Testis (tissue), 3 donors: ENCODE measurements around the gene CLRN1. TPM values are rescaled to one million over a fixed set of nuclear protein-coding genes. Genes with fewer than 3 reads are reported as not detected.
"Not testable (repeated sequence)": the region's sequence is repeated elsewhere in the genome, so short reads cannot be mapped to it uniquely, and the experiment has no call there.

Source experiments
- DNase-seq: peaks from one replicate; pipeline ENCODE4 v3.0.0-alpha.2; 2019
- H3K27ac ChIP-seq, 2 donors: fragments of 200-600 bp; sonication (generic); one replicate each; pipeline ENCODE4 v1.5.1; 2019
- H3K27me3 ChIP-seq: fragments of 200-600 bp; sonication (generic); one replicate; pipeline ENCODE4 v1.5.1; 2019
- H3K36me3 ChIP-seq: fragments of 200-600 bp; sonication (generic); one replicate; pipeline ENCODE4 v1.5.1; 2017; ENCODE audit warnings: low read depth; ENCODE audit errors: missing control alignments
- H3K4me1 ChIP-seq: fragments of 200-600 bp; sonication (generic); one replicate; pipeline ENCODE4 v1.5.1; 2019
- H3K4me3 ChIP-seq, 2 donors: fragments of 200-600 bp; sonication (generic); one replicate each; pipeline ENCODE4 v1.5.1; 2017 to 2019
- H3K9me3 ChIP-seq: fragments of 200-600 bp; sonication (generic); one replicate; pipeline ENCODE4 v1.5.1; 2017
- CTCF ChIP-seq, 3 experiments: fragments of 450-650 bp in 2 of 3; fragments of 200-600 bp in 1 of 3; sonication (generic) in 1 of 3; IDR thresholded peaks; one replicate each; pipeline ENCODE4 v1.5.1; 2016 to 2019; ENCODE audit warnings: antibody characterized with exemption in 3 of 3, mild to moderate bottlenecking in 2 of 3, moderate library complexity in 1 of 3
- POLR2A ChIP-seq: fragments of 450-650 bp; IDR thresholded peaks from one replicate; pipeline ENCODE4 v1.6.1; 2017; ENCODE audit warnings: antibody characterized with exemption, mild to moderate bottlenecking, moderate library complexity
- WGBS, 2 donors: methylation state at CpG; one replicate each; pipeline ENCODE4 v1.1.5; 2018; 5-methylcytosine and 5-hydroxymethylcytosine counted together
- intact Hi-C: fragments of 100-400 bp; cut with DNase I; formaldehyde crosslinking; loops from one replicate; pipeline ENCODE4 v1.15.1; 2023; ENCODE audit warnings: low total_unique reads
- polyA plus RNA-seq: library from polyadenylated mRNA; stranded (reverse); fragments of 350-450 nt; fragmentation: Illumina TruSeq; extraction: RNeasy Lipid Tissue Mini Kit (QIAGEN cat#74804); gene quantifications from one replicate; pipeline ENCODE4 v1.2.3, GENCODE V29; 2014; ENCODE audit warnings: low read depth, low replicate concordance; ENCODE audit not compliant: insufficient read depth
- total RNA-seq, 2 donors: library from RNA; depleted of rRNA; stranded (reverse); fragments of >200 nt; gene quantifications; one replicate each; pipeline ENCODE4 v1.2.3, GENCODE V29; 2016

CLRN1 gene
- total and polyA plus RNA-seq, 3 donors from 2014 or later, result 0.38 to 0.79 (median 0.43) TPM

DNA sequence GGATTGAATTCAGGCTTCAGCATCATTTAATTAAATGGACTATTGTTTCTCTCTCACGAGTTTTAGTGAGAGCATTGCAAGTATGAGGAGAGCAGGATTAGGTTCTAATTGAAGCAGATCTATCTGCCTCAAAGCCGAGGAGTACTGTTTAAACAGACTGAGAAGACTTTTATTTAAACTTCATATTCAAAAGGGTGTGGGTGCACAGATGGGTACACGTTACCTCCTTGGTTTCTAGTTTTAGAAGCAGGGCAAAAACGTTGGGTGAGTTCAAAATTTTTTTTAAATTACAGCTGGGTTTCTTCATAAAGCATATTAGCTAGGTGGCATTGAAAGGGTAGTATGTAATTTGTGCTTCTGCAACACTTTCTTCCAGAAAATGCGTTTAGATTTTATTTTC, 26.5 kb upstream of the CLRN1 start:
- 62 to 68% methylated on average over 5 of the region's 5 CpGs for WGBS, 2 donors
- no peak overlapping the region for H3K4me3 ChIP-seq
- no peak for TF ChIP-seq POLR2A
- no peak for TF ChIP-seq CTCF (IDR thresholded peaks at IDR 0.05)
- H3K27ac ChIP-seq, result no peak overlapping the region
- DNase-seq, result no peak
- H3K27me3 ChIP-seq, result no peaks in the 10 kb centered on the region
- intact Hi-C loops, result no loop called here
- H3K36me3 ChIP-seq, result no peaks in the 10 kb centered on the region
- H3K4me1 ChIP-seq, result peaks cover 3% of the 10 kb centered on the region
- H3K9me3 ChIP-seq, result no peaks in the 10 kb centered on the region

DNA sequence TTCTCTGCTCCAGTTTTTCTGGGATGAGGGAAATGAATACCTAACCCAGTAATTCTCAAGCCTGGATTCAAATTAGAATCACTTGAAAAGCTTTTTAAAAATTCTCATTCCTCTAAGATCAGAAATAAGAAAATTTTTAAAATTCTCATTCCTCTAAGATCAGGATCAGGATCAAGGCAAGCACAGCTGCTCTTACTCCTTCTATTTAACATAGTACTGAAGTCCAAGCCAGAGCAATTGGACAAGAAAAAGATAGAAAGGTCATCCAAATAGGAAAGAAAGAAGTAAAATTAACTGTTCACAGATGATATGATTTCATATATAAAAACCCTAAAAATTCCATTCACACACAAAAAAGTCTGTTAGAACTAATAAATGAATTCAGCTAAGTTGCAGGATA, 24.2 kb upstream of the CLRN1 start:
- intact Hi-C loops, result no loop called here
- Histone ChIP-seq H3K4me1 (no peaks in the 10 kb centered on the region), H3K36me3 (no peaks in the 10 kb centered on the region), H3K4me3 (no peak overlapping the region), H3K27me3 (no peaks in the 10 kb centered on the region), H3K27ac (no peak overlapping the region), H3K9me3 (no peaks in the 10 kb centered on the region)
- DNase-seq, result no peak
- TF ChIP-seq POLR2A (no peak), CTCF (IDR thresholded peaks at IDR 0.05) (no peak)

GRCh38 chr3:150995510-150995909, 23.0 kb upstream of the CLRN1 start:
- Histone ChIP-seq H3K4me1 (no peaks in the 10 kb centered on the region), H3K27ac (no peak overlapping the region), H3K36me3 (no peaks in the 10 kb centered on the region), H3K9me3 (no peaks in the 10 kb centered on the region), H3K4me3 (no peak overlapping the region), H3K27me3 (no peaks in the 10 kb centered on the region)
- DNase-seq, result no peak
- TF ChIP-seq POLR2A (no peak), CTCF (IDR thresholded peaks at IDR 0.05) (no peak)
- intact Hi-C loops, result no loop called here

GRCh38 chr3:150989208-150989607, 16.7 kb upstream of the CLRN1 start:
- intact Hi-C loops, result no loop called here
- Histone ChIP-seq H3K27ac (no peak overlapping the region), H3K4me3 (no peak overlapping the region), H3K36me3 (no peaks in the 10 kb centered on the region), H3K9me3 (no peaks in the 10 kb centered on the region), H3K4me1 (no peaks in the 10 kb centered on the region), H3K27me3 (no peaks in the 10 kb centered on the region)
- TF ChIP-seq CTCF (IDR thresholded peaks at IDR 0.05), result no peak
- no peak for TF ChIP-seq POLR2A
- 92 to 100% methylated on average over 2 of the region's 2 CpGs for WGBS, 2 donors
- no peak for DNase-seq

DNA sequence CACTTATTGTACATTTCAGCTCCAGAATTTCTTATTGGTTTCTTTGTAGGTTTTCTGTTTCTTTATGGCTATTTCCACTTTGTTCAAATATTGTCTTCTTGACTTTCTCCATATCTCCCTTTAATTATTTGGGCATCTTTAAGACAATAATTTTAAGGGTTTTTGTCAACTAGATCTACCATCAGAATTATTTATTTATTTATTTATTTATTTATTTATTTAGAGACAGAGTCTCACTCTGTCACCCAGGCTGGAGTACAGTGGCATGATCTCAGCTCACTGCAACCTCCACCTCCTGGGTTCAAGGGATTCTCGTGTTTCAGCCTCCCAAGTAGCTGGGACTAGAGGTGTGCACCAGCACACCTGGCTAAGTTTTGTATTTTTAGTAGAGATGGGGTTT, 15.9 kb upstream of the CLRN1 start:
- DNase-seq, intact Hi-C loops, H3K27ac ChIP-seq, H3K4me3 ChIP-seq, H3K27me3 ChIP-seq, H3K36me3 ChIP-seq, H3K9me3 ChIP-seq, H3K4me1 ChIP-seq: not testable (repeated sequence)
- 92 to 96% methylated on average over 1 of the region's 1 CpG for WGBS, 2 donors

DNA sequence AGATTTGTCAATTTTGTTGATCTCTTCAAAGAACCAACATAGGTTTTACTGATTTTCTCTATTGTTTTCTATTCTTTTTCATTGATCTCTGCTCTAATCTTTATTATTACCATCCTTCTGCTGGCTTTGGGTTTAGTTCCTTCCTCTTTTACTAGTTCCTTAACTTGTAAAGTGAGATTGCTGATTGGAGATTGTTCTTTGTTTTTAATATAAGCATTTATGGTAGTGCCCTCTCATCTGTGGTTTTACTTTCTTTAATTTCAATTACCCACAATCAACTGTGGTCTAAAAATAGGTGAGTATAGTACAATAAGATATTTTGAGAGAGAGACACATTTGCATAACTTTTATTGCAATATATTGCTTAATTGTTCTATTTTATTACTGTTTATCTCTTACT, 13.2 kb upstream of the CLRN1 start:
- no peak for TF ChIP-seq CTCF (IDR thresholded peaks at IDR 0.05)
- no peak for TF ChIP-seq POLR2A
- no peaks in the 10 kb centered on the region for H3K36me3 ChIP-seq
- H3K27ac ChIP-seq, result no peak overlapping the region
- H3K4me3 ChIP-seq, result no peak overlapping the region
- H3K27me3 ChIP-seq, result no peaks in the 10 kb centered on the region
- intact Hi-C loops, result no loop called here
- no peak for DNase-seq
- no peaks in the 10 kb centered on the region for H3K9me3 ChIP-seq
- no peaks in the 10 kb centered on the region for H3K4me1 ChIP-seq
